Epithelial cell of proximal tubule (primary cell): ENCODE data around the gene MYPN. TPM values are rescaled to one million over a fixed set of nuclear protein-coding genes. Genes with fewer than 3 reads are reported as not detected.
A peak's percentile ranks its signal among the peaks of the same experiment; 100 is the strongest.
"Not testable (repeated sequence)": the region's sequence is repeated elsewhere in the genome, so short reads cannot be mapped to it uniquely, and the experiment has no call there.

Source experiments
- DNase-seq: peaks from one replicate; pipeline ENCODE4 v3.0.0-alpha.2; 2011; ENCODE audit warnings: low read depth
- H3K4me3 ChIP-seq: 2 replicates; pipeline ENCODE4 v1.5.1; 2011; ENCODE audit warnings: low read depth, mild to moderate bottlenecking, low read length
- CTCF ChIP-seq: conservative IDR thresholded peaks from 2 replicates; pipeline ENCODE4 v1.5.1; 2012; ENCODE audit warnings: low read depth, mild to moderate bottlenecking, low read length
- total RNA-seq: library from RNA; depleted of rRNA; stranded (reverse); fragments of >200 nt; gene quantifications from 2 replicates; pipeline ENCODE4 v1.2.3, GENCODE V29; 2015

Gene MYPN
- total RNA-seq, 1 donor from 2014 or later, result 0.98 TPM

- H3K4me3 ChIP-seq, result no peak overlapping the region
- TF ChIP-seq CTCF, result peak; percentile 2
- DNase-seq, result peak; percentile 97
Measured at GRCh38 chr10:68153473-68154210, 44.4 kb downstream of the MYPN start.

GRCh38 chr10:68154211-68154497 lies 44.9 kb downstream of the MYPN start:
- DNase-seq, result no peak
- no peak for TF ChIP-seq CTCF
- H3K4me3 ChIP-seq, result no peak overlapping the region

GRCh38 chr10:68155615-68156210 lies 46.4 kb downstream of the MYPN start:
- no peak for TF ChIP-seq CTCF
- H3K4me3 ChIP-seq, result no peak overlapping the region
- DNase-seq, result no peak

GRCh38 chr10:68156373-68157185 lies 47.3 kb downstream of the MYPN start:
- H3K4me3 ChIP-seq, result no peak overlapping the region
- DNase-seq, result no peak
- TF ChIP-seq CTCF, result peak; percentile 91

- not testable (repeated sequence) for H3K4me3 ChIP-seq, DNase-seq
Measured at GRCh38 chr10:68157522-68157921, 48.2 kb downstream of the MYPN start.

GRCh38 chr10:68158031-68158430 lies 48.7 kb downstream of the MYPN start:
- DNase-seq, result no peak
- TF ChIP-seq CTCF, result no peak
- H3K4me3 ChIP-seq, result no peak overlapping the region

- no peak for DNase-seq
- no peak for TF ChIP-seq CTCF
- H3K4me3 ChIP-seq, result no peak overlapping the region
Measured at GRCh38 chr10:68163735-68164134, 54.4 kb downstream of the MYPN start.
